NCI-H510A treated with DMSO at 0.1 percent for 48 hours (cell line): ENCODE results near the gene CPNE4.

Source experiments
- DNase-seq: peaks from one replicate; lab custom pipeline; 2025; lab: John Stamatoyannopoulos, UW

The CPNE4 gene

GRCh38 chr3:131699001-131699400 lies 335.8 kb downstream of the CPNE4 start:
- DNase-seq = no peak

- DNase-seq = no peak
Observed at GRCh38 chr3:131694376-131694775, 340.4 kb downstream of the CPNE4 start.

- DNase-seq = no peak
Observed at GRCh38 chr3:131692356-131692755, 342.5 kb downstream of the CPNE4 start.

GRCh38 chr3:131690800-131691199 lies 344.0 kb downstream of the CPNE4 start:
- no peak for DNase-seq

- DNase-seq = no peak
Observed at GRCh38 chr3:131688370-131688769, 346.4 kb downstream of the CPNE4 start.

GRCh38 chr3:131669600-131669999 lies 365.2 kb downstream of the CPNE4 start:
- DNase-seq = no peak

- no peak for DNase-seq
Observed at GRCh38 chr3:131658771-131659170, 376.0 kb downstream of the CPNE4 start.

- no peak for DNase-seq
Observed at GRCh38 chr3:131658115-131658514, 376.7 kb downstream of the CPNE4 start.

GRCh38 chr3:131655070-131655690 lies 379.6 kb downstream of the CPNE4 start:
- DNase-seq = no peak

GRCh38 chr3:131645638-131646037 lies 389.2 kb downstream of the CPNE4 start:
- no peak for DNase-seq

GRCh38 chr3:131636266-131636775 lies 398.5 kb downstream of the CPNE4 start:
- DNase-seq = peak; percentile 35

- DNase-seq = no peak
Observed at GRCh38 chr3:131630807-131631206, 404.0 kb downstream of the CPNE4 start.

GRCh38 chr3:131630097-131630496 lies 404.7 kb downstream of the CPNE4 start:
- DNase-seq = no peak

GRCh38 chr3:131623431-131623830 lies 411.4 kb downstream of the CPNE4 start:
- DNase-seq = no peak

GRCh38 chr3:131622726-131623125 lies 412.1 kb downstream of the CPNE4 start:
- DNase-seq = no peak

- DNase-seq = no peak
Observed at GRCh38 chr3:131620977-131621376, 413.8 kb downstream of the CPNE4 start.

GRCh38 chr3:131619821-131620220 lies 415.0 kb downstream of the CPNE4 start:
- no peak for DNase-seq

- DNase-seq = no peak
Observed at GRCh38 chr3:131616719-131617118, 418.1 kb downstream of the CPNE4 start.

GRCh38 chr3:131612745-131613144 lies 422.1 kb downstream of the CPNE4 start:
- no peak for DNase-seq

- DNase-seq = no peak
Observed at GRCh38 chr3:131610174-131610573, 424.6 kb downstream of the CPNE4 start.

- DNase-seq = no peak
Observed at GRCh38 chr3:131608741-131609140, 426.1 kb downstream of the CPNE4 start.

- no peak for DNase-seq
Observed at GRCh38 chr3:131608296-131608695, 426.5 kb downstream of the CPNE4 start.

GRCh38 chr3:131605916-131606315 lies 428.9 kb downstream of the CPNE4 start:
- no peak for DNase-seq
